ENCODE measurements around the gene ADAP1. TPM values are rescaled to one million over a fixed set of nuclear protein-coding genes. Genes with fewer than 3 reads are reported as not detected.
"Not testable (repeated sequence)": the region's sequence is repeated elsewhere in the genome, so short reads cannot be mapped to it uniquely, and the experiment has no call there.

The ADAP1 gene
- polyA plus RNA-seq, 1 experiment = 0.87 TPM

DNA sequence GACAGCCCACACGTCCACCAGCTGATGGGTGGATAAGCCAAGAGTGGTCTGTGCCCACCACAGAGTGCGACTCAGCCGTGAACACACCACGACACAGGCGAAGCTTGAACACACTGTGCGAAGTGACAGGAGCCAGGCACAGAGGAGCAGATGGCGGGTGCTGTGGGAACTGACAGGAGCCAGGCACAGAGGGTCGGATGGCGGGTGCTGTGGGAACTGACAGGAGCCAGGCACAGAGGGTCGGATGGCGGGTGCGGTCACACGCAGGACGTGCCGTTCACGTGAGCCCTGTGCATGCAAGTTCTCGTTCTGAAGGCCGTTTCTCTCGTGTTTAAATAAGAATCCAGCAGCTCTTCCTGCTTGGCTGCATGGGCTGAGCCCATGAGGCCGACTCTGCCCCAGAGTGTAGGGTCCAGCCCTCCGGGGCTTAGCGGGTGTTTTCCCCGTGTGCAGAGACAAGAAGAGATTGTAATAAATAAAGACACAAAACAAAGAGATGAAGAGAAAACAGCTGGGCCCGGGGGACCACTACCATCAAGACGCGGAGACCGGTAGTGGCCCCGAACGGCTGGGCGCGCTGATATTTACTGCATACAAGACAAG is 5.9 kb upstream of the ADAP1 start:
- Histone ChIP-seq H3K4me3 (ENCODE audit: low read depth, low read length) (no peak overlapping the region), H3K9me3 (ENCODE audit: control insufficient read depth, insufficient read depth, low read length) (peaks cover 8% of the 10 kb centered on the region; the same call in 1 of the 2 replicates), H3K27me3 (ENCODE audit: control insufficient read depth, insufficient read depth, low read length) (peaks cover 27% of the 10 kb centered on the region), H3K27ac (ENCODE audit: low read depth, low read length) (no peak overlapping the region)
- TF ChIP-seq, protein P1, sequence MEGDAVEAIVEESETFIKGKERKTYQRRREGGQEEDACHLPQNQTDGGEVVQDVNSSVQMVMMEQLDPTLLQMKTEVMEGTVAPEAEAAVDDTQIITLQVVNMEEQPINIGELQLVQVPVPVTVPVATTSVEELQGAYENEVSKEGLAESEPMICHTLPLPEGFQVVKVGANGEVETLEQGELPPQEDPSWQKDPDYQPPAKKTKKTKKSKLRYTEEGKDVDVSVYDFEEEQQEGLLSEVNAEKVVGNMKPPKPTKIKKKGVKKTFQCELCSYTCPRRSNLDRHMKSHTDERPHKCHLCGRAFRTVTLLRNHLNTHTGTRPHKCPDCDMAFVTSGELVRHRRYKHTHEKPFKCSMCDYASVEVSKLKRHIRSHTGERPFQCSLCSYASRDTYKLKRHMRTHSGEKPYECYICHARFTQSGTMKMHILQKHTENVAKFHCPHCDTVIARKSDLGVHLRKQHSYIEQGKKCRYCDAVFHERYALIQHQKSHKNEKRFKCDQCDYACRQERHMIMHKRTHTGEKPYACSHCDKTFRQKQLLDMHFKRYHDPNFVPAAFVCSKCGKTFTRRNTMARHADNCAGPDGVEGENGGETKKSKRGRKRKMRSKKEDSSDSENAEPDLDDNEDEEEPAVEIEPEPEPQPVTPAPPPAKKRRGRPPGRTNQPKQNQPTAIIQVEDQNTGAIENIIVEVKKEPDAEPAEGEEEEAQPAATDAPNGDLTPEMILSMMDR (IDR thresholded peaks at IDR 0.05; ENCODE audit: low read depth, low read length) = no peak
- ChIA-PET POLR2A (interaction anchor here (0.9 kb wide), 1 partner anchor 15 kb away, joined by 3 read pairs; the partner anchor contains the start of gene COX19), CTCF (no interaction called here)
- no peak for DNase-seq (ENCODE audit: low read depth, low spot score)

DNA sequence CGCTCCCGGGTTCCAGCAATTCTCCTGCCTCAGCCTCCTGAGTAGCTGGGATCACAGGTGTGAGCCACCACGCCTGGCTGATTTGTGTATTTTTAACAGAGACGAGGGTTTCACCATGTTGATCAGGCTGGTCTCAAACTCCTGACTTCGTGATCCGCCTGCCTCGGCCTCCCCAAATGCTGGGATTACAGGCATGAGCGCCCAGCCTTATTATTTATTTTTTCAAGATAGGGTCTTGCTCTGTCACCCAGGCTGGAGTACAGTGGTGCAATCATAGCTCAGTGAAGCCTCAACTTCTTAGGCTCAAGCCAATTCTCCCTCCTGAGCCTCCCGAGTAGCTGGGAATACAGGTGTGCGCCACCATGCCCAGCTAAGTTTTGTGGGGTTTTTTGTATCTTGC is 5.3 kb upstream of the ADAP1 start:
- peaks cover 33% of the 10 kb centered on the region for H3K27me3 ChIP-seq (ENCODE audit: control insufficient read depth, insufficient read depth, low read length)
- not testable (repeated sequence) for DNase-seq (ENCODE audit: low read depth, low spot score); H3K4me3 ChIP-seq (ENCODE audit: low read depth, low read length); H3K9me3 ChIP-seq (ENCODE audit: control insufficient read depth, insufficient read depth, low read length); H3K27ac ChIP-seq (ENCODE audit: low read depth, low read length)
- ChIA-PET POLR2A (interaction anchor here (0.9 kb wide), 1 partner anchor 15 kb away, joined by 3 read pairs; the partner anchor contains the start of gene COX19), CTCF (interaction anchor here (0.6 kb wide), 1 partner anchor 10 kb away, joined by 7 read pairs; no protein-coding TSS in a partner anchor)

DNA sequence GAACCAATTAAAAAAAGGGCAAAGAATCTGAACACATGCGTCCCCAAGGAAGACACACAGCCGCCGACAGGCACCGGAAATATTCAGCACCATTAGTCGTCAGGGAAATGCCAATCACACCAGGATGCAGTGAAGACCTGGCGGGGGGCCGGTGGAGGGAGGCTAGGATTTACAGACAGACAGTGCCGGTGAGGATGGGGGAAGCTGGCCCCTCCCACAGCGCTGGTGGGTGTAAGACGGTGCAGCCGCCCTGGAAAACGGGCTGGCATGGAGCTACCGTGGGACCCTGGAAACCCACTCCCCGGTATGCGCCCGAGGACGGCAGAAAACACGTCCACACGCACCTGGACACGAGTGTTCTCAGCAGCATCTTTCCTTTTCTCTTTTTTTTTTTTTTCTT is 4.8 kb upstream of the ADAP1 start:
- CTCF ChIA-PET = interaction anchor here (0.6 kb wide), 1 partner anchor 11 kb away, joined by 7 read pairs; no protein-coding TSS in a partner anchor
- POLR2A ChIA-PET = no interaction called here
- TF ChIP-seq, protein P1 (IDR thresholded peaks at IDR 0.05; ENCODE audit: low read depth, low read length) = no peak
- H3K9me3 ChIP-seq (ENCODE audit: control insufficient read depth, insufficient read depth, low read length) = peaks cover 8% of the 10 kb centered on the region; the same call in 1 of the 2 replicates
- DNase-seq (ENCODE audit: low read depth, low spot score) = no peak
- H3K4me3 ChIP-seq (ENCODE audit: low read depth, low read length) = no peak overlapping the region
- peaks cover 33% of the 10 kb centered on the region for H3K27me3 ChIP-seq (ENCODE audit: control insufficient read depth, insufficient read depth, low read length)
- H3K27ac ChIP-seq (ENCODE audit: low read depth, low read length) = no peak overlapping the region

DNA sequence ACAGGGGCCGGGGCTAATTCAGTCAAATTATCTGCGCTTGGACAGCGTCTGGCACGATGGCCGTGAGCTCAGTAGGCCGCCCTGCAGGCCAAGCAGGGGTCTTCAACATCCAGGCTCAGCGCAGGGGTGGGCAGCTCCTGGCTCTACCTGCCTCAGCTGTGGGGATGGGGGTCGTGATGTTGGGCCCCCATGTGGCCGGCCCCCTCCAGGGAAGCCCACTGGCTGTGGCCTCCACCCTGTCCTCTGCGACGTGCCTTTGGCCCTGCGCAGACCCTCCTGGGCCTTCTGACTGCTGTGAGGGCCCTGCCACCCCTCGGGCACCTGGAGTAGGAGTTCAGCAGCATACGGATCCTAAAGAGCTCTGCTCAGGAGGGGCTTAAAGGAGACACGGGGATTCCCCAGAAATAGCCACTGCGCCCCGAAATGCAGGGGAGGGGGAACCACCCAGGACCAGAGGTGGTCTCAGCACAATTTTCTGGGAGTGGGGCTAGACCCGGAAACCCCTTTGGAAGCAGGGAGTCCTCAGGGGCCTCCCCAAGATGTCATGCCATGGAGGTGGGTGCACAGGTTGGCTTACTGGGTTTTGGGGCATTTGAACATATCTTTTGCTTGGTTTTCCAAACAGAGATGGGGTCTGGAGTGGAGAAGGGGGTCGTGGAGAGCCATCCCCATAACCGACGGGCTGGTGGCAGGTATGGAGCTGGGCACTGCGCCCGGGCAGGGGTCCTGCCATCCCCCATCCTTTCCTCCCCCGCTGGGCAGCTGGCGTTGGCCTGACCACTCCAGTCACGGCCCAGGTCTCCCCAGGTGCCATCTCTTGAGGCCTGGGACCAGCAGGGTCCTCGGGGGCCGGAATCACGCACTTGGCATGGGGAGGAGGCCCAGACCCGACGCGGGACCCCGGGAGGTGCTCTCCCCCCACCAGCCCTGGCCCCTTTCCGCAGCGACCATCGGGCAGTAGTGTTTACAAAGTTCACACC is 4.0 kb upstream of the ADAP1 start:
- DNase-seq (ENCODE audit: low read depth, low spot score) = no peak
- Histone ChIP-seq H3K4me3 (ENCODE audit: low read depth, low read length) (no peak overlapping the region), H3K9me3 (ENCODE audit: control insufficient read depth, insufficient read depth, low read length) (peaks cover 8% of the 10 kb centered on the region; the same call in 1 of the 2 replicates), H3K27ac (ENCODE audit: low read depth, low read length) (no peak overlapping the region), H3K27me3 (ENCODE audit: control insufficient read depth, insufficient read depth, low read length) (peaks cover 33% of the 10 kb centered on the region)
- ChIA-PET CTCF (interaction anchor here (1.2 kb wide), 1 partner anchor 16 kb away, joined by 3 read pairs; no protein-coding TSS in a partner anchor), POLR2A (no interaction called here)
- TF ChIP-seq, protein P1 (IDR thresholded peaks at IDR 0.05; ENCODE audit: low read depth, low read length) = no peak

DNA sequence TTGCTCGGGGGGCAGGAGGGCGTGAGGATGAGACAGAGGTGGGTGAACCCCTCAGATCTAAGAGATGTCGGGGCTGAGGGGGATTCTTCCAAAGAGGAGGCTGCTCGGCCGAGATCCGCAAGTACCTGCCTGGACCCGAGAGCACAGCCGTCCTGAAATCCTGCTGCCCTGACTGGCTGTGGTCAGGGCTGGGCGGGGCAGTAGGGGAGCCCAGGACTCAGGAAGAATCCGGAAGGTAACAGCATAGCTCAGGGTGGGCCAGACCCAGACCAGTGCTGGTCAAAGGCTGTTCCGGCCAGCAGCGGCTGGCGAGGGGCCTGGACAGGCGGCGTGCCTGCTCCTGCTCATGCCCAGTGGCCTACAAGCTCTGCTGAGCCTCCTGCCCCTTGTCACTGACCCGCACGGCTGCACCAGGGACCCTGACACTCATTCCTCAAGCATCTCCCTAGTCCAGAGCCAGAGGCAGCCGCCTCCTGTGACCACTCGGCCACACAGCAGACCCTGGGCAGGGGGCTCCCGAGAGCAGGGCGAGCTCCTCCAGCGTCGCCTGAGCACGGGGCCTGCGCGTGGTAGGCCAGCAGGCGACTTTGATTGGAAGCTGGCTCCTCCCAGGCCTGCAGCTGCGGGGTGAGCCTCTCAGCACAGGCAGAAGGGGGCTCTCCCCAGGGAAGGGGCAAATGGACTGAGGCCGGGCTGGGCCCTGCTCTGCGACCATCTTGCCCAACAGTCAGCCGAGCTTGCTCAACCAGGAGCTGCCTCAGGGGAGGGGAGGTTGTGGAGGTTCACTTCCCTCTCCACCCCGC is 3.1 kb upstream of the ADAP1 start:
- ChIA-PET POLR2A (interaction anchor here (0.6 kb wide), 1 partner anchor 49 kb away, joined by 4 read pairs; no protein-coding TSS in a partner anchor), CTCF (interaction anchor here (1.2 kb wide), 1 partner anchor 17 kb away, joined by 3 read pairs; no protein-coding TSS in a partner anchor)
- Histone ChIP-seq H3K27ac (ENCODE audit: low read depth, low read length) (no peak overlapping the region), H3K9me3 (ENCODE audit: control insufficient read depth, insufficient read depth, low read length) (peaks cover 7% of the 10 kb centered on the region; the same call in 1 of the 2 replicates), H3K4me3 (ENCODE audit: low read depth, low read length) (no peak overlapping the region), H3K27me3 (ENCODE audit: control insufficient read depth, insufficient read depth, low read length) (peaks cover 40% of the 10 kb centered on the region)
- no peak for DNase-seq (ENCODE audit: low read depth, low spot score)
- TF ChIP-seq, protein P1 (IDR thresholded peaks at IDR 0.05; ENCODE audit: low read depth, low read length) = no peak

All from AG04450 (cell line).